Activated T-helper 1 cell treated with anti-CD3 and anti-CD28 coated beads, Interleukin-12 subunit alpha, Interleukin-12 subunit beta, Interleukin-2, Interleukin-4 antibody, amounts not matched to agents 30 ng/mL and 10 ng/mL and 1 ng/mL, durations not matched to agents 14 hours and 24 hours and 36 hours (primary cell): ENCODE results near the gene ZP3. TPM values are rescaled to one million over a fixed set of nuclear protein-coding genes. Genes with fewer than 3 reads are reported as not detected.
"Not testable (repeated sequence)": the region's sequence is repeated elsewhere in the genome, so short reads cannot be mapped to it uniquely, and the experiment has no call there.

ENCODE experiments used
- DNase-seq: peaks from one replicate; pipeline ENCODE4 v3.0.0; 2021; ENCODE audit warnings: low spot score
- H3K27ac Mint-ChIP-seq: one replicate; pipeline ENCODE4 v1.8.0; 2021; ENCODE audit warnings: mild to moderate bottlenecking, mixed read lengths
- H3K27me3 Mint-ChIP-seq: one replicate; pipeline ENCODE4 v1.8.0; 2022; ENCODE audit warnings: mild to moderate bottlenecking, moderate library complexity, mixed read lengths; ENCODE audit not compliant: insufficient read depth
- H3K36me3 Mint-ChIP-seq: one replicate; pipeline ENCODE4 v1.8.0; 2021; ENCODE audit warnings: low read depth, mixed read lengths
- H3K4me1 Mint-ChIP-seq: one replicate; pipeline ENCODE4 v1.8.0; 2021; ENCODE audit warnings: low read depth, mixed read lengths
- H3K4me3 Mint-ChIP-seq: one replicate; pipeline ENCODE4 v1.8.0; 2021; ENCODE audit warnings: mild to moderate bottlenecking, moderate library complexity, mixed read lengths
- H3K9me3 Mint-ChIP-seq: one replicate; pipeline ENCODE4 v1.8.0; 2021; ENCODE audit warnings: mixed read lengths
- intact Hi-C: fragments of 100-400 bp; cut with micrococcal nuclease; formaldehyde crosslinking; loops from one replicate; pipeline ENCODE4 v1.15.1; 2024
- total RNA-seq: library from RNA; stranded (reverse); gene quantifications from 2 replicates; pipeline ENCODE4 v1.2.3, GENCODE V29; 2022

ZP3 gene
- 4.0 and 4.2 TPM in 2 replicates for total RNA-seq

GRCh38 chr7:76424413-76425111 lies at the start of gene ZP3:
Gene ZP3, plus strand, starts transcription at chr7:76424950. Its CDS starts 15 bp downstream, at chr7:76424965.
- DNase-seq: peak; percentile 60
- Mint-ChIP-seq H3K27me3 (peaks cover 19% of the 10 kb centered on the region), H3K4me1 (peaks cover 20% of the 10 kb centered on the region), H3K27ac (peak within 1 kb of the TSS; percentile 69), H3K9me3 (no peaks in the 10 kb centered on the region), H3K36me3 (no peaks in the 10 kb centered on the region), H3K4me3 (peak within 1 kb of the TSS; percentile 19)
- intact Hi-C loops: no loop called here

- peaks cover 8% of the 10 kb centered on the region for H3K4me1 Mint-ChIP-seq
- intact Hi-C loops: no loop called here
- no peaks in the 10 kb centered on the region for H3K36me3 Mint-ChIP-seq
- H3K4me3 Mint-ChIP-seq: no peak overlapping the region
- no peak overlapping the region for H3K27ac Mint-ChIP-seq
- H3K9me3 Mint-ChIP-seq: no peaks in the 10 kb centered on the region
- peaks cover 10% of the 10 kb centered on the region for H3K27me3 Mint-ChIP-seq
- DNase-seq: no peak
Measured at GRCh38 chr7:76375251-76375650, 49.5 kb upstream of the ZP3 start.

DNA sequence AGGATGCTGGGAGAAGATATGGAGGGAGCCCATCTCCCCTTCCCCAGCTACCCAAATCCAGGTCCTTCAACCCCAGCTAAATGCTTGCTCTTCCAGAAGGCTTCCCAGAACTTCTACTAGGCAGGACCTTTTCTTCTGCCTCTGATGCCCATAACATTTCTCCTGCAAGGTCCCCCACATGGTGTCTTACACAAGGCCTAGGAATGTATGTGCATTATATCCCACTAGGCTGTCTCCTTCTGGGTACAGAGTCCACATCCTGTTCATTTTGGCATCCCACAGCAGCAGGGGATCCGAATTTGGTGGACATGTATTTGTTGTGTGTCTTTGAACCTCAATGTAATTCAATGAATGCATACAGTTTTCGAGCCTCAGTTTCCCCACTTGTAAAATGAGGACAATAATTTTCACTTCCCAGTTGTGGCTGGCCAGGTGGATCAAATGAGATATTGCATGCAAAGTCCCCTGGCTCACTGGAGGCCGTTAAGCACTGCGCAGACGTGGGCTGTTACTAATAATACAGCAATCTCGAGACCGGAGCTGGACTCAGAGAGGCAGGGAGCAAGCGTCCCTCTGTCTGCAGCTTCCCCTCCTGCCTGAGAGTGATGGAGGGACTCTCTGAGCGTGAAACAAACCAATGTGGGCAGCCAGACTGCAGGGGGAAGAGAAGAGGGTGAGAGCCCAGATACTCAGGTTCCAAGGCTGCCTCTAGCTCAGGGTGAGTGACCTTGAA lies 47.4 kb upstream of the ZP3 start:
- Mint-ChIP-seq H3K27me3 (peaks cover 10% of the 10 kb centered on the region), H3K9me3 (no peaks in the 10 kb centered on the region), H3K4me3 (no peak overlapping the region), H3K36me3 (no peaks in the 10 kb centered on the region), H3K27ac (no peak overlapping the region), H3K4me1 (peaks cover 8% of the 10 kb centered on the region)
- intact Hi-C loops: no loop called here
- no peak for DNase-seq

DNA sequence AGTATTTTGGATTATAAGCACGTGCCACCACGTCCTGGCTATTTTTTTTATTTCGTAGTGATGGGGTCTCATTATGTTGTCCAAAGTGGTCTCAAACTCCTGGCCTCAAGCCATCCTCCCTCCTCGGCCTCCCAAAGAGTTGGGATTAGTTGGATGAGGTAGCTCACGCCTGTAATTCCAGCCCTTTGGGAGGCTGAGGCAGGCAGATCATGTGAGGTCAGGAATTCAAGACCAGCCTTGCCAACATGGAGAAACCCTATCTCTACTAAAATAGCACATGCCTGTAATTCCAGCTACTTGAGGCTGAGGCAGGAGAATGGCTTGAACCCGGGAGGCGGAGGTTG lies 44.2 kb upstream of the ZP3 start:
- peak overlapping the region; percentile 53 for H3K4me3 Mint-ChIP-seq
- no peak for DNase-seq
- H3K27ac Mint-ChIP-seq: no peak overlapping the region
- H3K9me3 Mint-ChIP-seq: no peaks in the 10 kb centered on the region
- no peaks in the 10 kb centered on the region for H3K4me1 Mint-ChIP-seq
- H3K36me3 Mint-ChIP-seq: no peaks in the 10 kb centered on the region
- H3K27me3 Mint-ChIP-seq: peaks cover 2% of the 10 kb centered on the region
- intact Hi-C loops: no loop called here

DNA sequence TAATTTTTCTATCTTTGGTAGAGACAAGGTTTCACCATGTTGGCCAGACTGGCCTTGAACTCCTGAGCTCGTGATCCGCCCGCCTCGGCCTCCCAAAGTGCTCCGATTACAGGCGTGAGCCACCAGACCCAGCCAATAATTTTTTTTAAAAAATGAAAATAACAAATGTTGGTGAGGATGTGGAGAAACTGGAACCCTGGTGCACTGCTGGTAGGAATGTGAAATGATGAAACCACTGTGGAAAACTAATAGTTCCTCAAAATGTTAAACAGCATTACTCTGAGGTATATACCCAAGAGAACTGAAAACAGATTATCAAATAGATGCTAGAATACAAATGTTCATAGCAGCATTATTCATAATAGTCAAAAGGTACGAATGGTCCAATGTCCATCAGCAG lies 42.9 kb upstream of the ZP3 start:
- Mint-ChIP-seq H3K27ac (no peak overlapping the region), H3K36me3 (no peaks in the 10 kb centered on the region), H3K27me3 (peaks cover 2% of the 10 kb centered on the region), H3K9me3 (no peaks in the 10 kb centered on the region), H3K4me1 (no peaks in the 10 kb centered on the region), H3K4me3 (no peak overlapping the region)
- intact Hi-C loops: no loop called here
- DNase-seq: no peak

DNA sequence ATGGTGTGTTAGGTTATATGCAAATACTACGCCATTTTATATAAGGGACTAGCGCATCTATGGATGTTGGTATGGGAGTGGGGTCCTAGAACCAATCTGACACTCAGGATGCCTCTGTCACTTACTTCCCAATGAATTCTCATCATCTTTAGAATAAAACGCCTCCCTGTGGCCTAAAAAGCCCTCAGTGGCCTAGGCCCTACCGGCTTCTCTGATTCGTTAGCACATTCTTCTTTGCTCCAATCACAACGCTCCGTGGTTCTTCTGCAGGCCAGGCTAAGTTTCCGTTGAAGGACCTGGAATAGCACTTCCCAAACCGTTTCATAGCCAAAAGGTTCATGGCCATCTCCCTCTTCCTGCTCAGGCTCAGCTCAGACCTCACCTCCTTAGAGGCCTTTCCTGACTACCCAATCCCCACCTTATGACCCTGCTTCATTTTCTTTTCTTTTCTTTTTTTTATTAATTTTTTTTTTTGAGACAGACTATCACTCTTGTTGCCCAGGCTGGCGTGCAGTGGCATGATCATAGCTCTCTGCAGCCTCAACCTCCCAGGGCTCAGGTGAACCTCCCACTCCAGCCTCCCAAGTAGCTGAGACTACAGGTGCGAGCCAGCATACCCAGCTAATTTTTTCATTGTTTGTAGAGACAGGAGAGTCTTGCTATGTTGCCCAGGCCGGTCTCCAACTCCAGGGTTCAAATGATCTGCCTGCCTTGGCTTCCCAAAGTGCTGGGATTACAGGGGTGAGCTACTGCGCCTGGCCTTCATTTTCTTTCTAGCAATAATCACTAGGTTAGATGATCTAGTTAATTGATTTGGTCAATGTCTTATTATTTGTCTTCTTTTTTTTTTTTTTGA lies 41.4 kb upstream of the ZP3 start:
- Mint-ChIP-seq H3K4me1 (no peaks in the 10 kb centered on the region), H3K27me3 (peaks cover 2% of the 10 kb centered on the region), H3K4me3 (no peak overlapping the region), H3K27ac (no peak overlapping the region), H3K9me3 (no peaks in the 10 kb centered on the region), H3K36me3 (no peaks in the 10 kb centered on the region)
- intact Hi-C loops: no loop called here
- no peak for DNase-seq

- no peak overlapping the region for H3K27ac Mint-ChIP-seq
- no peak overlapping the region for H3K4me3 Mint-ChIP-seq
- H3K4me1 Mint-ChIP-seq: peaks cover 11% of the 10 kb centered on the region
- intact Hi-C loops: no loop called here
- H3K27me3 Mint-ChIP-seq: no peaks in the 10 kb centered on the region
- no peaks in the 10 kb centered on the region for H3K9me3 Mint-ChIP-seq
- DNase-seq: no peak
- no peaks in the 10 kb centered on the region for H3K36me3 Mint-ChIP-seq
Measured at GRCh38 chr7:76386691-76387260, 38.0 kb upstream of the ZP3 start.

DNA sequence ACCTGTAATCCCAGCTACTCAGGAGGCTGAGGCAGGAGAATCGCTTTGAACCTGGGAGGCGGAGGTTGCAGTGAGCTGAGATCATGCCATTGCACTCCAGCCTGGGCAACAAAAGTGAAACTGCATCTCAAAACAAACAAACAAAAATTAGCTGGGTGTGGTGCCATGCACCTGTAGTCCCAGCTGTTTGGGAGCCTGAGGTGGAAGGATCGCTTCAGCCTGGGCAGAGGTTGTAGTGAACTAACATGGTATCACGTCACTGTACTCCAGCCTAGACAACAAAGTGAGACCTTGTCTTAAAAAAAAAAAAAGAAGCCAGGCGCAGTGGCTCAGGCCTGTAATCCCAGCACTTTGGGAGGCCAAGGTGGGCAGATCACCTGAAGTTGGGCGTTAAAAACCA lies 37.0 kb upstream of the ZP3 start:
- DNase-seq, intact Hi-C loops, H3K9me3 Mint-ChIP-seq, H3K27ac Mint-ChIP-seq, H3K36me3 Mint-ChIP-seq, H3K4me3 Mint-ChIP-seq, H3K27me3 Mint-ChIP-seq: not testable (repeated sequence)
- H3K4me1 Mint-ChIP-seq: peaks cover 15% of the 10 kb centered on the region

DNA sequence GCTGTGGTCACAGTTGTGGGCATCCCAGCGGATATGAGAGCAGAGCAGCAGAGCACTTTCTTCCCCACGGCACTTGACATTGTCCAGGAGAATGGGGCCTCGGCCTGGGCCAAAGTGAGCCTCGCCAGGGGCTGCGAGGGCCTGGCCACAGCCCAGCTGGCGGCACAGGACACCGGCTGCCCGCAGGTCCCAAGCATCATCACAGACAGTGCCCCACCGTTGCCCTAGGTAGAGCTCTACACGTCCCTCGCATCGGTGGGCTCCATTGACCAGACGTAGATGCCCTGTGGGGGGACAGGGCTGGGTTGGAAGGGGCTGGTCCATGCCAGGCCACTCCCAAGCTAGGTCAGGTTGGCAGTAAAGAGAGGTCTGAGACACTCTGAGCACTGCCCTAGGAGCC lies 34.7 kb upstream of the ZP3 start:
- intact Hi-C loops: no loop called here
- no peak overlapping the region for H3K27ac Mint-ChIP-seq

GRCh38 chr7:76392531-76393115 lies 32.1 kb upstream of the ZP3 start:
- intact Hi-C loops: loop anchor here (1.0 kb wide), 2 partner anchors 33 to 74 kb away; no protein-coding TSS in a partner anchor
- H3K4me1 Mint-ChIP-seq: peaks cover 28% of the 10 kb centered on the region
- H3K36me3 Mint-ChIP-seq: no peaks in the 10 kb centered on the region
- no peak for DNase-seq
- H3K27me3 Mint-ChIP-seq: no peaks in the 10 kb centered on the region
- no peaks in the 10 kb centered on the region for H3K9me3 Mint-ChIP-seq
- peak overlapping the region; percentile 86 for H3K4me3 Mint-ChIP-seq
- peak overlapping the region; percentile 97 for H3K27ac Mint-ChIP-seq

More for the DNA sequence above, 34.7 kb upstream of the ZP3 start:
- Mint-ChIP-seq H3K4me1 (peaks cover 18% of the 10 kb centered on the region), H3K36me3 (no peaks in the 10 kb centered on the region), H3K27me3 (no peaks in the 10 kb centered on the region), H3K4me3 (no peak overlapping the region), H3K9me3 (no peaks in the 10 kb centered on the region)
- DNase-seq: no peak

- Mint-ChIP-seq H3K4me1 (peaks cover 33% of the 10 kb centered on the region), H3K4me3 (peak overlapping the region; percentile 86), H3K9me3 (no peaks in the 10 kb centered on the region), H3K27me3 (peaks cover 2% of the 10 kb centered on the region), H3K27ac (peak overlapping the region; percentile 97), H3K36me3 (no peaks in the 10 kb centered on the region)
- peak; percentile 90 for DNase-seq
- intact Hi-C loops: loop anchor here (1.0 kb wide), 2 partner anchors 34 to 75 kb away; no protein-coding TSS in a partner anchor
Measured at GRCh38 chr7:76393116-76394031, 31.4 kb upstream of the ZP3 start.
